Measurements from ENCODE around the gene PTPRG.

The PTPRG gene

GRCh38 chr3:61832375-61833229, 271.2 kb downstream of the PTPRG start:
- H3K4me3 ChIP-seq (ENCODE audit: low read length): no peak overlapping the region
- TF ChIP-seq CTCF (conservative IDR thresholded peaks at IDR 0.05; ENCODE audit: low read depth, low read length): no peak

DNA sequence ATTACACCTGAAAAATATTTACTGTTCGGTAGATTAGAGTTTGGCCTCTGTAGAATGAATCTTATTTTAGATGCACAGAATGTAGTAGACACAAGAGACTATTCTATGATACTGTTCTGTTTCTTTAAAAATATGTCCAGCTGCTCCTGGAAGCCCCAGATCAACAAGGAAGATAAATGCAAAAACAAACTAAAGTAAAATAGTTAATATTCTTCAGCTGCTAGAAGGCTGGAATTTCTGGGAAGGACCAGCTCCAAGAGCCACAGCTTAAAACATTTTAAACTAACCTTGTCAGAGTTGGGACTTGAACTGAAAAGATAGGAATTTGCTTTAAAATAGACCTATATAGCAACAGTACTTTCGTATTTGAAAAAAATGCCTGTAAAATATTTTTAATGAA, 277.9 kb downstream of the PTPRG start:
- no peak for TF ChIP-seq CTCF (conservative IDR thresholded peaks at IDR 0.05; ENCODE audit: low read depth, low read length)
- H3K4me3 ChIP-seq (ENCODE audit: low read length): no peak overlapping the region
- DNase-seq (ENCODE audit: low read depth): no peak

More at GRCh38 chr3:61832375-61833229, 271.2 kb downstream of the PTPRG start:
- DNase-seq (ENCODE audit: low read depth): no peak

GRCh38 chr3:61841111-61841845, 279.9 kb downstream of the PTPRG start:
- H3K4me3 ChIP-seq (ENCODE audit: low read length): peak overlapping the region; percentile 14
- TF ChIP-seq CTCF (conservative IDR thresholded peaks at IDR 0.05; ENCODE audit: low read depth, low read length): no peak
- peak; percentile 69 for DNase-seq (ENCODE audit: low read depth)

GRCh38 chr3:61841988-61842387, 280.6 kb downstream of the PTPRG start:
- TF ChIP-seq CTCF (conservative IDR thresholded peaks at IDR 0.05; ENCODE audit: low read depth, low read length): no peak
- no peak overlapping the region for H3K4me3 ChIP-seq (ENCODE audit: low read length)
- no peak for DNase-seq (ENCODE audit: low read depth)

DNA sequence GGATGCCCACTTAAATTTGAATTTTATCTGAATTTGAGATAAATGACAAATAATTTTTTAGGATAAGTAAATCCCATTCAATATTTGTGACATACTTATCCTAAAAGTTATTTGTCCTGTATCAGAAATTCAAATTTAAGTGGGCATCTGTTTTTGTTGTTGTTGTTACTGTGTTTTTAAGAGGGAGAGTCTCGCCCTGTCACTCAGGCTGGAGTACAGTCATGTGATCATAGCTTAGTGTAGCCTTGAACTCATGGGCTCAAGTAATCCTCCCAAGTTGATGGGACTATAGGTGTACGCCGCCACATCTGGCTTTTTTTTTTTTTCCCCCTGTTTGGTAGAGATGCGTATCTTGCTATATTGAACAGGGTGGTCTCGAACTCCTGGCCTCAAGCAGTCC, 283.0 kb downstream of the PTPRG start:
- no peak for DNase-seq (ENCODE audit: low read depth)
- no peak for TF ChIP-seq CTCF (conservative IDR thresholded peaks at IDR 0.05; ENCODE audit: low read depth, low read length)

DNA sequence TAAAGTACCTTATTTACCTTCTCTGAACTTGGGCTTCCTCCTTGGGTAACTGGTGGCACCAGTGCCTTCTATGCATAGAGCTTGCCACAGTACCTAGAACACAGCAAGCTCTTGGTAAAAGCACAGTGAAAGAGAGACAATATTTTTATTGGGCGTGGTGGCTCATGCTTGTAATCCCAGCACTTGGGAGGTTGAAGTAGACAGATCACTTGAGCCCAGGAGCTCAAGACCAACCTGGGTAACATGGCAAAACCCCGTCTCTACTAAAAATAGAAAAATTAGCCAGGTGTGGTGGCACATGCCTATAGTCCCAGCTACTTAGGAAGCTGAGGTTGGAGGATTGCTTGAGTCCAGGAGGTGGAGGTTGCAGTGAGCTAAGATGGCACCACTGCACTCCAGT, 285.1 kb downstream of the PTPRG start:
- H3K4me3 ChIP-seq (ENCODE audit: low read length): no peak overlapping the region
- no peak for TF ChIP-seq CTCF (conservative IDR thresholded peaks at IDR 0.05; ENCODE audit: low read depth, low read length)

More for the DNA sequence above, 283.0 kb downstream of the PTPRG start:
- H3K4me3 ChIP-seq (ENCODE audit: low read length): no peak overlapping the region

More for the DNA sequence above, 285.1 kb downstream of the PTPRG start:
- DNase-seq (ENCODE audit: low read depth): no peak
